Neural crest cell (in vitro differentiated cells): ENCODE results near the gene PHAF1. TPM values are rescaled to one million over a fixed set of nuclear protein-coding genes. Genes with fewer than 3 reads are reported as not detected.

Experiments used
- DNase-seq: peaks from one replicate; pipeline ENCODE4 v3.0.0; 2021; ENCODE audit warnings: low read depth, mixed read lengths, low spot score
- H3K27ac Mint-ChIP-seq: one replicate; pipeline ENCODE4 v1.8.0; 2021; ENCODE audit warnings: mild to moderate bottlenecking, mixed read lengths; ENCODE audit not compliant: unreplicated experiment
- H3K27me3 Mint-ChIP-seq: 2 replicates; pipeline ENCODE4 v1.8.0; 2021; ENCODE audit warnings: low read depth, mild to moderate bottlenecking, mixed read lengths
- H3K36me3 Mint-ChIP-seq: 2 replicates; pipeline ENCODE4 v1.8.0; 2021; ENCODE audit warnings: low read depth, mild to moderate bottlenecking, mixed read lengths
- H3K4me1 Mint-ChIP-seq: 2 replicates; pipeline ENCODE4 v1.8.0; 2021; ENCODE audit warnings: mixed read lengths
- H3K4me3 Mint-ChIP-seq: one replicate; pipeline ENCODE4 v1.8.0; 2021; ENCODE audit warnings: mild to moderate bottlenecking, mixed read lengths
- H3K9me3 Mint-ChIP-seq: 2 replicates; pipeline ENCODE4 v1.8.0; 2021; ENCODE audit warnings: mixed read lengths
- CTCF ChIP-seq: fragments of 200-600 bp; sonication (generic); conservative IDR thresholded peaks from 2 replicates; pipeline ENCODE4 v1.5.0; 2021; ENCODE audit warnings: antibody characterized with exemption, mild to moderate bottlenecking
- total RNA-seq: library from RNA; stranded (reverse); gene quantifications from 2 replicates; pipeline ENCODE4 v1.2.1, GENCODE V29; 2021

Gene PHAF1
- total RNA-seq, 1 donor from 2014 or later: 24.9 TPM

- Mint-ChIP-seq H3K27me3 (peaks cover 97% of the 10 kb centered on the region), H3K4me3 (peak within 1 kb of the TSS; percentile 57), H3K27ac (no peak within 1 kb of the TSS), H3K9me3 (no peaks in the 10 kb centered on the region), H3K4me1 (peaks cover 8% of the 10 kb centered on the region), H3K36me3 (no peaks in the 10 kb centered on the region)
- no peak for TF ChIP-seq CTCF
- no peak for DNase-seq
Observed at GRCh38 chr16:67164599-67165061, 54.9 kb downstream of the PHAF1 start, which contains the start of gene HSF4. Gene HSF4, plus strand, starts transcription at chr16:67164745. Its CDS starts 67 bp downstream, at chr16:67164812.

GRCh38 chr16:67165121-67166078, 55.7 kb downstream of the PHAF1 start:
- Mint-ChIP-seq H3K4me1 (peaks cover 14% of the 10 kb centered on the region), H3K9me3 (no peaks in the 10 kb centered on the region), H3K36me3 (no peaks in the 10 kb centered on the region), H3K27me3 (peaks cover 96% of the 10 kb centered on the region), H3K27ac (no peak overlapping the region), H3K4me3 (peak overlapping the region; percentile 57)
- no peak for DNase-seq
- TF ChIP-seq CTCF: no peak

- H3K9me3 Mint-ChIP-seq: no peaks in the 10 kb centered on the region
- no peak overlapping the region for H3K4me3 Mint-ChIP-seq
- H3K27me3 Mint-ChIP-seq: peaks cover 94% of the 10 kb centered on the region
- no peak for TF ChIP-seq CTCF
- no peak for DNase-seq
- H3K4me1 Mint-ChIP-seq: peaks cover 13% of the 10 kb centered on the region
- no peak overlapping the region for H3K27ac Mint-ChIP-seq
- no peaks in the 10 kb centered on the region for H3K36me3 Mint-ChIP-seq
Observed at GRCh38 chr16:67166110-67166547, 56.4 kb downstream of the PHAF1 start.

GRCh38 chr16:67166598-67167168, 56.9 kb downstream of the PHAF1 start:
- no peaks in the 10 kb centered on the region for H3K9me3 Mint-ChIP-seq
- no peak overlapping the region for H3K27ac Mint-ChIP-seq
- H3K27me3 Mint-ChIP-seq: peaks cover 94% of the 10 kb centered on the region
- peaks cover 18% of the 10 kb centered on the region for H3K4me1 Mint-ChIP-seq
- no peaks in the 10 kb centered on the region for H3K36me3 Mint-ChIP-seq
- no peak for TF ChIP-seq CTCF
- no peak for DNase-seq
- H3K4me3 Mint-ChIP-seq: peak overlapping the region; percentile 57

- H3K36me3 Mint-ChIP-seq: no peaks in the 10 kb centered on the region
- no peak overlapping the region for H3K27ac Mint-ChIP-seq
- peaks cover 90% of the 10 kb centered on the region for H3K27me3 Mint-ChIP-seq
- H3K4me1 Mint-ChIP-seq: peaks cover 20% of the 10 kb centered on the region
- no peak for DNase-seq
- no peak for TF ChIP-seq CTCF
- H3K4me3 Mint-ChIP-seq: no peak overlapping the region
- no peaks in the 10 kb centered on the region for H3K9me3 Mint-ChIP-seq
Observed at GRCh38 chr16:67167588-67167987, 57.8 kb downstream of the PHAF1 start.
